ES-I3 (cell line): Measurements from ENCODE around the gene DUOX2.
"Not testable (repeated sequence)": the region's sequence is repeated elsewhere in the genome, so short reads cannot be mapped to it uniquely, and the experiment has no call there.

Experiments used
- H3K36me3 ChIP-seq: 2 replicates; pipeline ENCODE4 v1.6.1; 2013; ENCODE audit warnings: mild to moderate bottlenecking, low read length, control low read depth, moderate library complexity; ENCODE audit not compliant: insufficient read depth
- H3K4me1 ChIP-seq: 2 replicates; pipeline ENCODE4 v1.6.1; 2013; ENCODE audit warnings: mild to moderate bottlenecking, control low read depth, low read length; ENCODE audit not compliant: insufficient read depth
- H3K9ac ChIP-seq: 2 replicates; pipeline ENCODE4 v1.6.1; 2013; ENCODE audit warnings: low read depth, mild to moderate bottlenecking, low read length, moderate library complexity
- H3K9me3 ChIP-seq: 2 replicates; pipeline ENCODE4 v1.6.1; 2013; ENCODE audit warnings: mild to moderate bottlenecking, low read length, moderate library complexity; ENCODE audit not compliant: control insufficient read depth, insufficient read depth

Gene DUOX2

DNA sequence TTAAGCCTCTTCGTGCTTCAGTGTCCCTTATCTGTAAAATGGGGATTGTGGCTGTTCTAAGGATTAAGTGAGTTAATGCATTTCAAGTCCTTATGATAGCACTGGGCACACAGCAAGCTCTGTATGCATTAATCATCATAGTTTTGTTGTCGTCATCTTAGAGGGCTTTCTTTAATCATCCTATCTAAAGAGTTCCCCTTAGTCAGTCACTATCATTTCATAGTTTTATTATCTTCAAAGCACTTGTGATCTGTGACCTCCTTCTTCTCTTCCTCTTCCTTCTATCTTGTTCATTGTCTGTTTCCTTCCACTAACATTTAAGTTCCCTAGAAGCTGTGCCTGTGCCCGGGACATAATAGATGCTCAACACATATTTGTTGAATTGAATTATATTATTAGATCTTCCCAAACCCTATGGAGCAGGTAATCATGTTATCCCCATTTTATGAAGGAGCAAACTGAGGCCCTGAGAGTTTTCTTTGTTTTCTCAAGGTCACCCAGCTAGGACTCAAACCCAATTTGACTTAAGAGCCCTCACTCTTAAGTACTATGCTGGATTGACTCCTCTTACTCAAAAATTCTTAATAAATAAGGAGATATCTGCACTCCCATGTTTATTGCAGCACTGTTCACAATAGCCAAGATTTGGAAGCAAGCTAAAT is 24.1 kb downstream of the DUOX2 start:
- Histone ChIP-seq H3K4me1 (0 out of 2 replicates have a peak, but pooled peaks cover 5% of the 10 kb centered on the region), H3K9me3 (no peaks in the 10 kb centered on the region; the same call in 1 of the 2 replicates), H3K36me3 (no peaks in the 10 kb centered on the region), H3K9ac (no peak overlapping the region)

DNA sequence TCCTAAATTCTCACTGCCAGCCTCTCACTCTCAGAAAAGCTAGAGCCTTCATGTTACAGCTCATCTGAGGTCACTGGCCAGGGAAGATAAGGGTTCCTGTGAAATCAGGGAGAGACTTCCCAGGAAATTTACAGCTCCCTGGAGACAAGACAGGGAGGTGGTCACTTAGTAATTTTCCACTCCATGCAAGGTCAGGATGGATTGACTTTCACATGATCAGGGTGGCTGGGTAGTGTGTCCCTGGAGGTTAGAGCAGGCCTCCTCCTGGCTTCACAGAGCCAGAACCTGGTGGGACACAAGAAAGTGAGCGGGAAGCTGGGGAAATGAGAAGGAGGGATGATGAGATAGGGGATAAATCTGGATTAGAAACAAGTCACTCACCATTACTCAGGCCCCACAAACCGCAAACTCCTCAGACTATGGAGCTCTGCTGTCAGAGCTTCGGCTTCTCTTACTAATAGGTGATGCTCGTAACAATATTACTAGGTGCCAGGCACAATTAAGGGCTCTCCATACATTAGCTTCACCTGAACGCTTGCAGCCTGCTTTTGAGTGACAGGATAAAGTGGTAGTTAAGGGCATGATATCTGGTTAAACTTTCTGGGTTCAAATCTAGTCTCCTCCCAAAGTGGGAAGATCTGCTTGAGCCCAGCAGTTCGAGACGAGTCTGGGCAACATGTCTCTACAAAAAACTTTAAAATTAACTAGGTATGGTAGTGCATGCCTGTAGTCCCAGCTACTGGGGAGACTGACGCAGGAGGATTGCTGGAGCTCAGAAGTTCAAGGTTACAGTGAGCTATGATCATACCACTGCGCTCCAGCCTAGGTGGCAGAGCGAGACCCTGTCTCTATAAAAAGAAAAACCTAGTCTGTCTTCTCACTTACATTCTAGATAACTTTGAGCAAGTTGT is 24.9 kb downstream of the DUOX2 start:
- no peaks in the 10 kb centered on the region for H3K36me3 ChIP-seq
- 0 out of 2 replicates have a peak, but pooled peaks cover 1% of the 10 kb centered on the region for H3K4me1 ChIP-seq
- H3K9me3 ChIP-seq, result no peaks in the 10 kb centered on the region; the same call in 1 of the 2 replicates
- no peak overlapping the region for H3K9ac ChIP-seq

DNA sequence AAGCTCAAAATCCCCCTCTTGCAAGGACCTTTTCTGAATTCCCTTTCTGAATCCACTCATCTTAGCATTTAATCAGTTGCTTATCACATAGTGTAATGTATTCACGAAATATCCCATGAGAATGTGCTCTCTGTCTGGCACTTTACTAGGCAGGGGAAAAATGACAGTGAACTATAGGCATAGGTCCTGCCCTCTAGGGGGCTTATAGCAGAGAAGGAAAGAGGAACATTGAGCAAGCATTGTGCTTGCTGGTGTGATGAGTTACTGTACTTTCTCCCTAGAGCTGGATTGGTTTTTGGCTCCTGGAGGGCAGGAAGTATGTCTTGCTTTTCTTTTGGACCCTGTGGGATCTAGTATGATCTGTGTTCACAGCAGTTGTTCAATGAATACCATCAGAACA is 26.5 kb downstream of the DUOX2 start:
- Histone ChIP-seq H3K9ac (no peak overlapping the region), H3K9me3 (no peaks in the 10 kb centered on the region; the same call in 1 of the 2 replicates), H3K4me1 (no peaks in the 10 kb centered on the region), H3K36me3 (no peaks in the 10 kb centered on the region)

DNA sequence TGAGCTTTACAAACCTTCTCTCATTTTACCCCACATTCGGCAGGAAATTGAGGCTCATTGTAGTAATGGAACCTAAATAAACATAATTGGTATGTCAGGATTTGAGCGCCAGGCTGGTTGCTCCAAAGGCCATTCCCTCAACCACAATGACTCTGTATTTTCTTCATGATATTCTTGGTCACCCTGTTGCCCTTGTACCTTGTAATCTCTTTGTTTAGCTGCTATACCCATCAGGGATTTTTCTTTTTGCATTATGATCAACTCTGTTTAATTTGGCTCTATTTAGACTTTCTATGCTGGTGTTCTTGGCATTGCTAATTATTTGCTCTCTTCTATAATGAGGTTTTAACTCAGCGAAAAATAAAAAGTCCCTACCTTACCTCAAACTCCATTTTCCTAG is 29.8 kb downstream of the DUOX2 start:
- Histone ChIP-seq H3K9ac (no peak overlapping the region), H3K9me3 (no peaks in the 10 kb centered on the region; the same call in 1 of the 2 replicates), H3K36me3 (no peaks in the 10 kb centered on the region), H3K4me1 (no peaks in the 10 kb centered on the region)

DNA sequence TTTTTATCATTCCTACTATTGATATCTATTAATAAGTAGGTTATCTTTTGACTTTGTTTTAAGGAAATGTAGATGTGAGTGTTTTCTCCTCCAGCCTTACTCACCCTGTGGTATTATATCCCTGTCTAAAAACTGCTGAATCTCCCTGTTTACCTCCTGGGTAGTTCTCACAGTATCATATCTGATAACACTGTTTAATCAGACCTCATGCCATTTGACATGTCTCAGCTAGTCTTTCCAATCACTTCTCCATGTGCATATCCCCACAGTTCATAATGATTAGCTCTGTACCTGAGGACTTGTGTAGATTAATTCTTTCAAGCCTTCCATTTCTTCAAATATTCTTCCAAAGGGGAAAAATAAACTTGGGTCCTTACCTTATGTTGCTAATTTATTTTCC is 30.7 kb downstream of the DUOX2 start:
- H3K36me3 ChIP-seq, result no peaks in the 10 kb centered on the region
- H3K4me1 ChIP-seq, result no peaks in the 10 kb centered on the region
- no peaks in the 10 kb centered on the region; the same call in 1 of the 2 replicates for H3K9me3 ChIP-seq
- H3K9ac ChIP-seq, result no peak overlapping the region

DNA sequence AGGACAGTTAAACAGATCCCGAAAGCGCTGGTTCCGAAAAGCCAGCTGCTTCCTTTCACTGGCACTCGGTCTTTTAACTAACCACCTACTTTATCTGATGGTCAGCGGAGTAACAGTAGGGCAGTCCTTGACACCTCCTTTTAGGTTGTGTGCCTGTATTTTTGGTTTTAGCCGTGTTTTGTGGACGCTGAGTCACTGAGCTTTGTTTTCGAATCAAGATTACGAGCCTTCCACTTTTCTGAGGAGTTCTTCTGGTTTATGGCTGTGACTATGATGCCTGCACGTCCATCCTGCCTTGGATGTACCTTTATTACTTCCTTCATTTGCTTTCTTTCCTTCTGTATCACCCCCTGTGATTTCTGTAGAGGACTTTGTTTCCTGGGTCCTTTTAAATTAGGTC is 31.6 kb downstream of the DUOX2 start:
- H3K36me3 ChIP-seq, H3K9ac ChIP-seq, H3K4me1 ChIP-seq, H3K9me3 ChIP-seq: not testable (repeated sequence)

DNA sequence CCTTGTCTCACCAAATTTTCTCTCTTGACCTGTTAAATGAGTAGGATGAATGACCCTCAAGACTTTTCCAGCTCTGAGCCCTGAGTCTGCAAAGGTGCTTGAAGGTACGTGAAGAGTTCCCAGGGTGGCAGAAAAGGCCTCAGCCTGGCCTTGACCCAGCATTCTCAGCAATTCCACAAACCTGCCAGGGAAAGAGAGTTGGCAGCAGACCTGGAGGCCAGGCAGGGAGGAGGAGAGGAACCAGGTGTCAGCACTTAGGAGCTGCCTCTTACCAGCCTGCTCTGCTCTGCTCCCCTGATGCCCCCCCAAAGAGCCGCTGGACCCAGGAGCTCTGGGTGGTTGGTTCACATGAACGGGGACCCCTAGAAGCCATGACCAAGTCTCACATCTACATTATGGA is 33.4 kb downstream of the DUOX2 start:
- H3K4me1 ChIP-seq, result not testable (repeated sequence)

DNA sequence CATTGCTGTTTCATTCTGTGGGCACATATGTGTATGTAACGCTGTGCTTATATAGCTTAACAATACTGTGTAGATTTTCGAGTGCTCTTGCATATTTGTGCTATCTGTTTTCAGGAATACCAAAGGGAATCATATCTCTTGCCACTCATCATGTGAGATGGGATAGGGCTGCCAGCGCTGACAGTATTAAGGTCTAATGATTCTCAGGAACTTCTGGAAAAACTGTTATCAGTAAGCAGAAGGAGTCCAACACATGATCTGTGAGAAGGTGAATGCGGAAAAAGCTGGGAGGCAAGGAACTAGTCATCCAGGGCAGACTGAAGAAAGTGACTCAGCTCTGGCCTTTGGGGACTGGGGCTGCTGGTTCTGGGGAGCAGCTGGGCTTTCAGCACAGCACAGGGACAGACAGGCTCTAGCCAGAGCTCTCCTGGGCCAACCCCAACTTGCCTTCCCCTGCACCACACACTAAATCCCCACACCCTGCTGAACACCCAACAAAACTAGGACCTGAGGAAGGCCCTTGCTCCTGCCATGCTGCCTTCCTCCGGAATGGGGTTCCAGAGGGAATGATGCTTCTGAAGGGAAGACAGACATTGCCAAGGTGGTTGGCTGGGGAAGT is 34.2 kb downstream of the DUOX2 start:
- H3K9me3 ChIP-seq, H3K4me1 ChIP-seq, H3K9ac ChIP-seq, H3K36me3 ChIP-seq: not testable (repeated sequence)

More for the DNA sequence above, 33.4 kb downstream of the DUOX2 start:
- not testable (repeated sequence) for H3K36me3 ChIP-seq, H3K9ac ChIP-seq, H3K9me3 ChIP-seq

DNA sequence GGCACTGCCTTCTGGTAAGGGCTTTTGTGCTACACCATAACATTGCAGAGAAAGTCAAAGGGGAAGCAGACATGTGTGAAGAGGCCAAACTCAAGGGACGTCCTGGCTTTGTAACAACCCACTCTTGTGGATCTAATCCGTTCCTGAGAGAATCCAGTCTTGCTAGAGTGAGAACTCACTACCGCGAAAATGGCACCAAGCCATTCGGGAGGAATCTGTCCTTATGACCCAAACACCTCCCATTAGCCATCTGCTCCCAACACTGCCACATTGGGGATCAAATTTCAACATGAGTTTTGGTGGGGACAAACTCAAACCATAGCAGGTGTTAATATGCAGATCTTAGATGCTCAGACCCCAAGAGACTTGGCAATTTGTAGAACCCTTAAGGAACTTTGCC is 34.8 kb downstream of the DUOX2 start:
- H3K36me3 ChIP-seq, H3K9me3 ChIP-seq, H3K4me1 ChIP-seq, H3K9ac ChIP-seq: not testable (repeated sequence)

DNA sequence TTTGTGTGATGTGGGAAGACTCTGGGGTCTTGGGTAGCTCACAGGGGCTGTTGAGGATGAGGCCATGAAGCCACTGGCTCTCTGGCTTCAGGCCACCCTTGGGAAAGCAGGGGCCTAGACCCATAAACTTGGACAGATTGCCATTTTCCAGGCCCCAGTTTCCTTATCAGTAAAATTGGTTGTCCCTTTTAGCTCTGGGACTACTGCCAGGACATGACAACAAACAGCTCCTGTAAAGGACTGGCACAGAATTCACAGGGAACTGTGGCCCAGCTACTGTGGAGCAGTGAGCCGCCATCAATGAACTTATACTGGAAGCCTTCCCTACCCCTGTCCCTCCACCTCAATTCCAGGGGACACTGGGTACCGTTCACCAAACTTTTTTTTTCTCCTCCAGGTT is 36.6 kb downstream of the DUOX2 start:
- H3K9me3 ChIP-seq, result not testable (repeated sequence)

DNA sequence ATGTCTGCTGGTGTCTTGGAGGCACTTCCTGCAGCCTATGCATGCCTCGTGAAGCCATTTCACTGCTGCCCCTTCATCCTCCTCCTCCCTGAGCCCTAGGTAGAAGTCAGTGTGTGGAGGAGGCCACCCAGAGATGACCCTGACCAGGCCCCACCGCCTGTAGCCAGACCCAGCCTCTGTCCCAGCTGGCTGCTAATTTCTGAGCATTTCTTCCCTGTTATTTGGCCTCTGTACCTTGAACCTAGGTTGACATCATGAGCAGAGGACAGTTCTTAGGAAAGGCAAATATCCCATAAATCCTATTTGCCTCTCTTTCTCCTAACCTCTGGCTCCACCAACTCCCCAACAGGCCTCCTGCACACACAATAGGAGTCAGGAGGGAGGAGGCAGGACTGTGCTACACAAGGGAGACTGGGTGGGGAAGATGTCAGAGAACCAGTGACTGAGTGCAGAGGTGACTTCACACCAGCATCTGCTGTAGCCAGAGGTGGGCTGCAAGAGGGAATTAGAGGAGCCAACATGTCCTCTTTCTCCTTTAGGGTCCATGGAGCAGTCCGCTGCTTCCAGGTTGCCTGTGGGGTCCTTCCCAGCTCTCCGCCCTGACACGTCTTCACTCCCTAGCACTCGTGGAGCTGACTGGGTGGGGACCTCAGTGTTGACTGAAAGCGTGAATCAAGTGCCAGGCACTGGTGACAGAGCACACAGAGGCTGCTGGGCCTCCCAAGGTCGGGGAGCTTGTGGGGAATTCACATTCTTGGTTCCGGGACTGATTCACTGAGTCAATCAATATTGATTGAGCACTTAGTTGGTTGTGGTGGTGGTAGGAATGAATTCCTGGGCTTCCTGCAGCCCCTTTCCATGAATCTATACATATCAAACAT is 38.3 kb downstream of the DUOX2 start:
- H3K4me1 ChIP-seq, H3K36me3 ChIP-seq, H3K9ac ChIP-seq, H3K9me3 ChIP-seq: not testable (repeated sequence)

More for the DNA sequence above, 36.6 kb downstream of the DUOX2 start:
- H3K36me3 ChIP-seq, H3K4me1 ChIP-seq, H3K9ac ChIP-seq: not testable (repeated sequence)

DNA sequence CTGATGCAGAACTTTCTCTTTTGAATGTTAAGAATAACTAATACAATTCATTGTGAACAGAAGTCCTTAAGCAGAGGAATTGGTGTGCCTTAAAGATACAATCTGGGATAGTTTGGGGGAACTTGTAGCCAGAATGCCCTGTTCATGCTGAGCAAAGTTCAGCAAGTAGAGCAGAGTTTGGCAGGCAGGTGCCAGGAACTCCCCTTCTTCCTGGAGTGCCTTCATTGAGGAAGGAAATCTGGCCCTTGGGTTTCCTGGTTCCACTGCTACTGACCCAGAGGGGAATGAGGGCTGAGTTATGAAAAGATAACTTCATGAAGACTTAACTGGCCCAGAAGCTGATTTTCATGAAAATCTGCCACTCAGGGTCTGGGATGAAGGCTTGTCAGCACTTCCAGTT is 40.4 kb downstream of the DUOX2 start:
- H3K4me1 ChIP-seq, H3K9me3 ChIP-seq, H3K36me3 ChIP-seq, H3K9ac ChIP-seq: not testable (repeated sequence)

DNA sequence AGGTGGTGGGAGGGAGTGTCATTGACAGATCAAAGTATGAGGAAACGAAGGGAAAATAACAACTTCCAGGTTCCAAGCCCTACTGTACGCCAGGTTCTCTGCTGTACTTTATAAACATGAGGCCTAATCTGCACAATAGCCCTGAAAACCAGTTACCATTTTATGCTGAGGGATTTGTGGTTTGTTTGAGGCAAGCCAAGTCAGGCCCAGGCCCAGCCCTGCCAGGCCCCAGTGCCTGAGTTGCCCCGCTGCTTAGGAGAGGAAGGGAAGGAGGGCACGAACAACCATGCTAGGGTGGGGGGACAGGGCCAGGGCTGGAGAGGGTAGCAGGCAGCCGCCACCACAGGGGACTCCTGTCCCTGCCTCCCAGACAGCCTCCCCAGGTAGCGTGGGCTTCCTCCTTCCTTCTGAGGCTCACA is 44.0 kb downstream of the DUOX2 start:
- H3K9ac ChIP-seq, H3K36me3 ChIP-seq, H3K9me3 ChIP-seq, H3K4me1 ChIP-seq: not testable (repeated sequence)

DNA sequence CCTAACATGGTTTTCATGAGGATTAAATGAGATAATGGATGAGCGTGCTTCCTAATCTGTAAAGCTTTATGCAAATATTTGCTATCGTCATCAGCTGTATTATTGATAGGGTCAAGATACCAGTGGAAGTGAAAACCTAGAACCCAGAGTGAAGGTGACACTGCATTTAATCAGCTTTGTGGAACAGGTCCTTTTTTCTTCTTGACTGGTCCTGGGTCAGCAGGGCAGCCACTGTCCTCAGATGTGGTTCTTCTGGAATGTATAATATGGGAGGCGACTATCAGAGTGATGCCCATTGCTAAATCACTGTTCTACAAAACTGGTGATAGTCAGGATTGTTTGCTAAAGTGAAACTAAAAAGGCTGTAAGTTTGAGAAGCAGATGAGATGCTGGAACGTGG is 49.6 kb downstream of the DUOX2 start:
- no peak overlapping the region for H3K9ac ChIP-seq
- no peaks in the 10 kb centered on the region for H3K9me3 ChIP-seq
- no peaks in the 10 kb centered on the region for H3K36me3 ChIP-seq
- H3K4me1 ChIP-seq, result no peaks in the 10 kb centered on the region
